Omental fat pad (tissue), 4 donors: ENCODE results near the gene CBX2. TPM values are rescaled to one million over a fixed set of nuclear protein-coding genes. Genes with fewer than 3 reads are reported as not detected.

ENCODE experiments used
- ATAC-seq: fragments of 150-250 bp; one replicate; pipeline ENCODE4 v1.9.1; 2016; ENCODE audit warnings: mild to moderate bottlenecking, moderate library complexity; ENCODE audit not compliant: low FRiP score
- DNase-seq: peaks from one replicate; pipeline ENCODE4 v3.0.0-alpha.2; 2019; ENCODE audit warnings: low spot score
- total RNA-seq, 4 donors: library from RNA; depleted of rRNA; stranded (reverse); fragments of >200 nt; gene quantifications; one replicate each; pipeline ENCODE4 v1.1.0, GENCODE V29; 2016
- TF ChIP-seq, protein P1 (sequence below), 3 donors: fragments of 450-650 bp; IDR thresholded peaks; one replicate each; pipeline ENCODE4 v1.5.1; 2016 to 2017; ENCODE audit warnings: antibody characterized with exemption in 3 of 3, mild to moderate bottlenecking in 3 of 3, moderate library complexity in 2 of 3

Gene CBX2
- total RNA-seq: 1 to 10 TPM in 2 of 4 donors, under 1 TPM in 2; 0.28 to 5.2 (median 1.5) TPM

DNA sequence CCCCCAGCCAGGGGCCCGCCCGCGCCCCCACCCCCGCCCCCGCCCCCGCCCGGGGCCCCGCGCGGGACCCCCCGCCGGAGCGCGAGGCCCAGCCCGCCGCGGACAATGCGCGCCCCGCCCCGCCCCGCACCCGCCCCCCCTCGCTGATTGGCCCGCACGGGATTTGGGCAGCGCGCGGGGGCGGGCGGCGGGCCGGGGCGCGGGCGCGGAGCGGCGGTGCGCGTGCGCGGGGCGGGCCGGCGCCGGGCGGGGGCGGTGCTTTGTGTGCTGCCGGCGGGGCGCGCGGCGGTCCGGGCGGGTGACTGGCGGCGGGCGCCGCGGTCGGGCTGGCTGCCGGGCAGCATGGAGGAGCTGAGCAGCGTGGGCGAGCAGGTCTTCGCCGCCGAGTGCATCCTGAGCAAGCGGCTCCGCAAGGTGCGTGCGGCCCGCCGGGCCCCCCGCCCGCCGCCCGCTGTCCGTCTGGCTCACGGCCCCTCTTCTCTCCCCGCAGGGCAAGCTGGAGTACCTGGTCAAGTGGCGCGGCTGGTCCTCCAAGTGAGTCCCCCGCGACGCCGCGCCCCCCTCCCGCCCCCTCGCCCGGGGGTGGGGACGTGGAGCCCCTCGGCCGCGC is at the start of gene CBX2:
Gene CBX2 (plus strand): TSS at position 255 of the 610 bp plus-strand sequence. CDS start 88 bp downstream, at position 343.
- TF ChIP-seq, protein P1, sequence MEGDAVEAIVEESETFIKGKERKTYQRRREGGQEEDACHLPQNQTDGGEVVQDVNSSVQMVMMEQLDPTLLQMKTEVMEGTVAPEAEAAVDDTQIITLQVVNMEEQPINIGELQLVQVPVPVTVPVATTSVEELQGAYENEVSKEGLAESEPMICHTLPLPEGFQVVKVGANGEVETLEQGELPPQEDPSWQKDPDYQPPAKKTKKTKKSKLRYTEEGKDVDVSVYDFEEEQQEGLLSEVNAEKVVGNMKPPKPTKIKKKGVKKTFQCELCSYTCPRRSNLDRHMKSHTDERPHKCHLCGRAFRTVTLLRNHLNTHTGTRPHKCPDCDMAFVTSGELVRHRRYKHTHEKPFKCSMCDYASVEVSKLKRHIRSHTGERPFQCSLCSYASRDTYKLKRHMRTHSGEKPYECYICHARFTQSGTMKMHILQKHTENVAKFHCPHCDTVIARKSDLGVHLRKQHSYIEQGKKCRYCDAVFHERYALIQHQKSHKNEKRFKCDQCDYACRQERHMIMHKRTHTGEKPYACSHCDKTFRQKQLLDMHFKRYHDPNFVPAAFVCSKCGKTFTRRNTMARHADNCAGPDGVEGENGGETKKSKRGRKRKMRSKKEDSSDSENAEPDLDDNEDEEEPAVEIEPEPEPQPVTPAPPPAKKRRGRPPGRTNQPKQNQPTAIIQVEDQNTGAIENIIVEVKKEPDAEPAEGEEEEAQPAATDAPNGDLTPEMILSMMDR (IDR thresholded peaks at IDR 0.05): no peak
- no peak for DNase-seq
- peak; percentile 82 for ATAC-seq

DNA sequence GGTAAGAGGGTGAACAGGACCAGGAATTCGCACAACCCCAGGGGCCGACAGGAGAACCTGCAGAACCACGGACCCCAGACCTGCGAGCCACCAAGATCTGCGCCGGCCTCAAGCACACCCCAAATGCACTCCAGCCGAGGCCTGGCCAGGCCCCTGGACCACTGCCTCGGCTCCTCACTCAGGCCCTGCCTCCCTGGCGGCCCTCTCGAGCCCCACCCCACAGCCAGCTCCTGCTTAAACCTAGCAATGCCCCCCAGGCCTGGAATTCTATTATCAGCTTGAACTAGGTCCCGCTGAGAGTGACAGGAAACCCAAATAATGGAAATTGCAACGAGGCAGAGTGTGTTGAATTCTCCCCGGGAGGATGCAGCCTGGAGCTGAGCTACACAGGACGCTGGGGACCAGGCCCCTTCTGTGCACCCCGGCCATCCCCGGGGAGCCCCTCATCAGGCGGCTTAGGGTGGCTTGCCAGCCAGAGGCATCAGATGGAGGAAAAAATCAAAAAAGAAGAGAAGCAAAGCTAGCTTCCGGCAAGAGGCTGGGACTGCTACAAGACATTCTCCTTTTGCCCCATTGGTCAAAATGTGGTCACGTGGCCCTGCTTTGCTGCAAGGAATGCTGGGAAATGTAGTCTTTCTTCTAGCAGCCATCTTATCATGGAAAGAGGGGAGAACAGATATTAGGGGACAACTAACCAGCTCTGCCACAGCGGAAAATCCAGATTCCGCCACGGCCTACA is 49.6 kb upstream of the CBX2 start:
- peak; percentile 45 for ATAC-seq
- peak; percentile 91 for DNase-seq
- TF ChIP-seq, protein P1 (IDR thresholded peaks at IDR 0.05): no peak

DNA sequence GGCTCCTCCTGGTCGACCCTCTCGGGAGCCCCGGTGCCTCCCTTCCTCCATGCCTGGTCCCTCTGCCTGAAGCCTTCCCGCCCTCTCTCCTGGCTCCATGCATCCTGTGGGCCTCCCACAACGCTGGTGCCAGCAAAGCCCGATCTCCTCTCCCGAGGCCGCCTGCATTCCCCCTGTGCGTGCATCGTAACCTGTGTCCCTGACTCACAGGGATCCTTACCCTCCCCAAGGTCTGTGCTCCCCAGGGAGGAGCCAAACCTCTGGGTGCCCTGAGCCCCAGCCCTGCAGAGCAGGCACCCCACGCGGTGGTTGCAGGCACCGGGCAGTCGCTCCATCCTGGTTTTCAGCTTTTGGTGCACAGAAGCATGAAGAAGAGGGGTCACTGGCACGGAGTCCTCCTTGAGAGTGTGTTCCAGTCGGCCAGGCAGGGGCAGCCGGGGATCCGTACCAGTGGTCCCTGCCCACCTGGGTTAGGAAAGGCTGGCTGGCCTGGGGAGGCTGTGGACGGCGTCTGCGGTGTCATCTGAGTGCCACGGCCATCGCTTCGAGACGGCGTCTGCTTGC is 49.0 kb upstream of the CBX2 start:
- TF ChIP-seq, protein P1 (IDR thresholded peaks at IDR 0.05): no peak
- no peak for ATAC-seq
- no peak for DNase-seq

DNA sequence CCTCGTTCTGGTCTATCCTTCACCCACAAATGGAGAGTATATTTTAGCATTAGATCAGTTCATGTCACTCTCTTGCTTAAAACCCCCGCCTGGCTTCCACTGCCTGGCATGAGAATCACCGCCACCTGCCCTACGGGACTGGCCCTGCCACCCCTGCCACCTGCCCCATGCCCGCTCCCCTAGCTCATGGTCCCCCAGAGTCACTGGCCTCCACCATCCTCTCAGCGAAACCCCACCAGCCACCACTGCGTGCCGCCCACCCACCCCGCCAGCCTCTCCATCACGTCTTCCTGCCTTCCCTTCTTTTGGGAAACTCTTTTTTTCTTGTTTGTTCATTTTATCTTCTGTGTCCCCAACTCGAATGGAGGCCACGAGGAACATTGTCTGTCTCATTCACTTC is 48.2 kb upstream of the CBX2 start:
- DNase-seq (no peak), ATAC-seq (no peak)
- TF ChIP-seq, protein P1 (IDR thresholded peaks at IDR 0.05): no peak

DNA sequence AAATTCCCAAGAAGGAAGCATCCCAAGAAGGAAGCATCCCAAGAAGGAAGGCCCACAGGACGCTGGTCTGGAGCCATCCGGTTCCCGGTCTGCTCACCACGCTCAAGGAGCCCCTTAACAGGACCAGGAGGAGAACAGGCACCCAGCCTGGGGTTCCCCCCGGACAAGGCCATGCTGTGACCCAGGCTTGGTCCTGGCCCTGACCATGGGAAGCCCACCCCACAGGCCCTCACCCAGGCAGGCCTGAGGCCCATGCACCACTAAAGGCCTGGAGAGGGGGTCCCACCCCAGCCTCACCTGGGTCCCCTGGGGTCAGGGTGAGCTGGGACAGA is 47.5 kb upstream of the CBX2 start:
- ATAC-seq (no peak), DNase-seq (no peak)
- TF ChIP-seq, protein P1 (IDR thresholded peaks at IDR 0.05): no peak

DNA sequence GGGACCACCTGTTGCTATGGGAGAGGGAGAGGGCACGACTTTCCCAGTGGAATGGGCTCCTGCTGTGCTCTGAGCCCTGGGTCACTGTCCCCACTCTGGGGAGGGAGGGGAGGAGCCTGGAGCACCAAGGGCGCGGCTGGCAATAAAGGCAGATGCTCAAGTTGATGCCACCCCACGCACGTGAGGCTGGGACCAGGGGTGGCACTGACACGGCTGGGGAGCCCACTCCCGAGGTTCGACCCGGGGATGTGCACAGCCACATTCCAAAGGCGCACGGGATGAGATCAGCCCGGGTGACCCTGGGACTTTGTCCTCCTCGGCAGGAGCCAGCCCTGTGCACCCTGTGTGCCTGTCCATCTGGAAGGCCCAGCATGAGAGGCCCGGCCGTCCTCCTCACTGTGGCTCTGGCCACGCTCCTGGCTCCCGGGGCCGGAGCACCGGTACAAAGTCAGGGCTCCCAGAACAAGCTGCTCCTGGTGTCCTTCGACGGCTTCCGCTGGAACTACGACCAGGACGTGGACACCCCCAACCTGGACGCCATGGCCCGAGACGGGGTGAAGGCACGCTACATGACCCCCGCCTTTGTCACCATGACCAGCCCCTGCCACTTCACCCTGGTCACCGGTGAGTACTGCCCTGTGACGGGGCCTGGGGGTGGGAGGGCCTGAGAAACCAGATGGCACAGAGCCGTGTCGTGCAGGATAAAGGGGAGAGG is 47.0 kb upstream of the CBX2 start, which contains the start of gene ENPP7:
Gene ENPP7 (plus strand): TSS at position 175 of the 715 bp plus-strand sequence. CDS start 197 bp downstream, at position 372.
- DNase-seq: no peak
- ATAC-seq: no peak
- TF ChIP-seq, protein P1 (IDR thresholded peaks at IDR 0.05): no peak
